Gastroesophageal sphincter (tissue), 3 donors: ENCODE data around the gene SLC25A45.

Source experiments
- CTCF ChIP-seq, 4 experiments: fragments of 200-600 bp in 2 of 4; fragments of 450-650 bp in 2 of 4; sonication (generic) in 1 of 4; IDR thresholded peaks; one replicate each; pipeline ENCODE4 v1.5.1; 2017 to 2019; ENCODE audit warnings: antibody characterized with exemption in 4 of 4, mild to moderate bottlenecking in 2 of 4, moderate library complexity in 2 of 4
- POLR2A ChIP-seq, 2 donors: fragments of 450-650 bp; IDR thresholded peaks; one replicate each; pipeline ENCODE4 v1.6.1; 2017; ENCODE audit warnings: antibody characterized with exemption in 2 of 2, mild to moderate bottlenecking in 2 of 2, moderate library complexity in 1 of 2
- POLR2AphosphoS5 ChIP-seq: sonication (generic); formaldehyde crosslinking; IDR thresholded peaks from one replicate; pipeline ENCODE4 v1.6.1; 2017; ENCODE audit warnings: antibody characterized with exemption

- no peak for TF ChIP-seq POLR2AphosphoS5
- TF ChIP-seq POLR2A (IDR thresholded peaks at IDR 0.05): no peak
- TF ChIP-seq CTCF (IDR thresholded peaks at IDR 0.05): no peak
These were observed 3.4 kb downstream of the SLC25A45 start for GRCh38 chr11:65378928-65379638.
